K562 (cell line): ENCODE measurements around the gene FIG4. TPM values are rescaled to one million over a fixed set of nuclear protein-coding genes. Genes with fewer than 3 reads are reported as not detected.
"Not testable (repeated sequence)": the region's sequence is repeated elsewhere in the genome, so short reads cannot be mapped to it uniquely, and the experiment has no call there.

Experiments
- ARID3B ChIP-seq: fragments of 250-450 bp; sonication (Bioruptor Pico); IDR thresholded peaks from 2 replicates; pipeline ENCODE4 v1.4.0; 2020; ENCODE audit warnings: borderline replicate concordance
- ATF4 ChIP-seq: fragments of 450-650 bp; formaldehyde crosslinking; IDR thresholded peaks from 2 replicates; pipeline ENCODE4 v1.4.0; 2022; ENCODE audit warnings: mild to moderate bottlenecking, moderate library complexity
- ATF7 ChIP-seq: fragments of 450-650 bp; IDR thresholded peaks from 2 replicates; pipeline ENCODE4 v1.7.1; 2014; ENCODE audit warnings: mild to moderate bottlenecking, moderate library complexity
- DDX20 ChIP-seq: fragments of 450-650 bp; IDR thresholded peaks from 2 replicates; pipeline ENCODE4 v1.6.1; 2016; ENCODE audit warnings: missing genetic modification characterization, low read depth, mild to moderate bottlenecking, missing compliant biosample characterization, moderate library complexity
- DEAF1 ChIP-seq: fragments of 450-650 bp; formaldehyde crosslinking; IDR thresholded peaks from 2 replicates; pipeline ENCODE4 v1.4.0; 2020; ENCODE audit warnings: mild to moderate bottlenecking, moderate library complexity
- IRF9 ChIP-seq: fragments of 450-650 bp; IDR thresholded peaks from 2 replicates; pipeline ENCODE4 v1.6.1; 2016; ENCODE audit warnings: missing biosample characterization, missing genetic modification characterization
- LEF1 ChIP-seq: fragments of 450-650 bp; IDR thresholded peaks from 2 replicates; pipeline ENCODE4 v1.6.1; 2016; ENCODE audit warnings: mild to moderate bottlenecking
- MYC ChIP-seq, 2 experiments: fragments of 250-450 bp in 1 of 2; sonication (Bioruptor Pico) in 1 of 2; IDR thresholded peaks; 2 replicates each; pipeline versions ENCODE4 v1.5.1 to v1.6.1; 2012 to 2021; ENCODE audit warnings: low read depth in 2 of 2, borderline replicate concordance in 1 of 2, improper control_type of control experiment in 1 of 2, low read length in 1 of 2, mild to moderate bottlenecking in 1 of 2, moderate library complexity in 1 of 2
- SMAD3 ChIP-seq: fragments of 450-650 bp; formaldehyde crosslinking; conservative IDR thresholded peaks from 2 replicates; pipeline ENCODE4 v1.4.0; 2020; ENCODE audit warnings: mild to moderate bottlenecking
- SRF ChIP-seq, 2 experiments: fragments of 250-450, 450-650 bp in 1 of 2; sonication (Bioruptor Pico) in 1 of 2; sonication (generic) in 1 of 2; formaldehyde crosslinking; IDR thresholded peaks; 2 replicates each; pipeline versions ENCODE4 v1.5.0 to v1.5.1; 2020 to 2022; ENCODE audit warnings: mild to moderate bottlenecking in 1 of 2, missing genetic modification reagents in 1 of 2
- TEAD1 ChIP-seq, 2 experiments: fragments of 450-650 bp in 1 of 2; sonication (generic) in 1 of 2; formaldehyde crosslinking; IDR thresholded peaks; 2 replicates each; pipeline versions ENCODE4 v1.4.0 to v1.8.0; 2020 to 2022; ENCODE audit warnings: mild to moderate bottlenecking in 2 of 2, missing genetic modification reagents in 1 of 2
- ZNF133 ChIP-seq: fragments of 250-450 bp; sonication (Bioruptor Pico); IDR thresholded peaks from 2 replicates; pipeline ENCODE4 v1.4.0; 2020; ENCODE audit warnings: mild to moderate bottlenecking
- ZNF395 ChIP-seq: fragments of 200-800 bp; sonication (Bioruptor generic); IDR thresholded peaks from 2 replicates; pipeline ENCODE4 v1.6.1; 2017; ENCODE audit warnings: missing genetic modification characterization, missing compliant biosample characterization
- ZNF449 ChIP-seq: fragments of 250-450 bp; sonication (Bioruptor Pico); IDR thresholded peaks from 2 replicates; pipeline ENCODE4 v1.8.0; 2022; ENCODE audit warnings: moderate library complexity, mild to moderate bottlenecking, inconsistent platforms
- ZNF583 ChIP-seq: fragments of 250-450 bp; sonication (Bioruptor Pico); IDR thresholded peaks from 2 replicates; pipeline ENCODE4 v1.4.0; 2020
- ZNF584 ChIP-seq: fragments of 200-800 bp; sonication (Bioruptor generic); IDR thresholded peaks from 2 replicates; pipeline ENCODE4 v1.6.1; 2016; ENCODE audit warnings: low read depth, mild to moderate bottlenecking, missing genetic modification characterization, missing compliant biosample characterization
- ZNF766 ChIP-seq: fragments of 200-800 bp; sonication (Bioruptor generic); conservative IDR thresholded peaks from 2 replicates; pipeline ENCODE4 v1.6.1; 2016; ENCODE audit warnings: missing genetic modification characterization, missing compliant biosample characterization
- polyA plus RNA-seq, 8 experiments: library from polyadenylated mRNA; depleted of rRNA in 4 of 8; stranded (reverse) in 5 of 8; unstranded in 3 of 8; fragments of >200 nt; fragmentation: Nextera tagmentation in 2 of 8; fragmentation: Illumina TruSeq in 1 of 8; extraction: Ambion mirVana in 2 of 8; extraction: Trizol in 1 of 8; gene quantifications; 2 replicates each; pipeline versions ENCODE4 v1.2.1 to v1.2.3, GENCODE V29; 2011 to 2014; ENCODE audit warnings: inconsistent platforms in 1 of 8, missing spikeins in 1 of 8
- total RNA-seq, 7 experiments: library from RNA; depleted of rRNA in 6 of 7; stranded (reverse); fragments of >200 nt in 6 of 7; fragmentation: Illumina TruSeq in 2 of 7; extraction: Trizol in 2 of 7; gene quantifications; 2 replicates each; pipeline versions ENCODE4 v1.2.1 to v1.2.3, GENCODE V29; 2011 to 2021; ENCODE audit warnings: low replicate concordance in 1 of 7

FIG4 gene
- total and polyA plus RNA-seq, 9 of the 15 experiments (the other 6 are each of a cell fraction or from before 2014, with no cell fraction given): 1.5 to 6.8 (median 4.3) TPM

- peak in 1 of 2 experiments; percentile 47; a peak in 1 of 4 replicates for TF ChIP-seq SRF (CRISPR knock-in tag; IDR thresholded peaks at IDR 0.05)
- 0 out of 2 replicates have a peak, but pooled peaks have one; percentile 61 for TF ChIP-seq ZNF133 (CRISPR knock-in tag)
- TF ChIP-seq ZNF584: peak; percentile 98
- TF ChIP-seq ZNF583: peak; percentile 91
- peak; percentile 94 for TF ChIP-seq DDX20
- peak; percentile 7; the same call in 1 of the 2 replicates for TF ChIP-seq DEAF1
- peak; percentile 78; the same call in 1 of the 2 replicates for TF ChIP-seq IRF9 (tag)
- not testable (repeated sequence) for TF ChIP-seq MYC (IDR thresholded peaks at IDR 0.05; ENCODE audit: low read depth, low read length)
- TF ChIP-seq MYC (CRISPR knock-in tag; IDR thresholded peaks at IDR 0.05; ENCODE audit: borderline replicate concordance, low read depth): peak; percentile 33; the same call in 1 of the 2 replicates
- TF ChIP-seq SMAD3 (CRISPR knock-in tag): peak; percentile 96
- TF ChIP-seq ATF7: peak; percentile 54
- TF ChIP-seq ARID3B: peak; percentile 92
- TF ChIP-seq ZNF766 (CRISPR knock-in tag): peak; percentile 95
- TF ChIP-seq ZNF395 (CRISPR knock-in tag): peak; percentile 95
- peak; percentile 86; the same call in 1 of the 2 replicates for TF ChIP-seq ZNF449 (CRISPR knock-in tag)
- peak; percentile 87 for TF ChIP-seq ATF4 (CRISPR knock-in tag)
- peak; percentile 77; the same call in 1 of the 2 replicates for TF ChIP-seq LEF1
- TF ChIP-seq TEAD1 (CRISPR knock-in tag; IDR thresholded peaks at IDR 0.05): peak in 1 of 2 experiments; percentile 88; a peak in 2 of 4 replicates
Measured at GRCh38 chr6:109771939-109772755, 81.1 kb downstream of the FIG4 start (continued).
